A673 (cell line): Measurements from ENCODE around the gene MFSD11.
"Not testable (repeated sequence)": the region's sequence is repeated elsewhere in the genome, so short reads cannot be mapped to it uniquely, and the experiment has no call there.

ENCODE experiments used
- EZH2 ChIP-seq: fragments of 200-600 bp; sonication (generic); IDR thresholded peaks from 2 replicates; pipeline ENCODE4 v1.6.1; 2017; ENCODE audit warnings: borderline replicate concordance, low read depth, mild to moderate bottlenecking, mixed read lengths, antibody characterized with exemption, low read length; ENCODE audit not compliant: poor library complexity, severe bottlenecking
- TF ChIP-seq, protein P1 (sequence below): fragments of 300-800, 200-600 bp; sonication (generic); conservative IDR thresholded peaks from 2 replicates; pipeline ENCODE4 v1.5.1; 2017; ENCODE audit warnings: low read depth, mild to moderate bottlenecking, antibody characterized with exemption, low read length, moderate library complexity, mixed read lengths

DNA sequence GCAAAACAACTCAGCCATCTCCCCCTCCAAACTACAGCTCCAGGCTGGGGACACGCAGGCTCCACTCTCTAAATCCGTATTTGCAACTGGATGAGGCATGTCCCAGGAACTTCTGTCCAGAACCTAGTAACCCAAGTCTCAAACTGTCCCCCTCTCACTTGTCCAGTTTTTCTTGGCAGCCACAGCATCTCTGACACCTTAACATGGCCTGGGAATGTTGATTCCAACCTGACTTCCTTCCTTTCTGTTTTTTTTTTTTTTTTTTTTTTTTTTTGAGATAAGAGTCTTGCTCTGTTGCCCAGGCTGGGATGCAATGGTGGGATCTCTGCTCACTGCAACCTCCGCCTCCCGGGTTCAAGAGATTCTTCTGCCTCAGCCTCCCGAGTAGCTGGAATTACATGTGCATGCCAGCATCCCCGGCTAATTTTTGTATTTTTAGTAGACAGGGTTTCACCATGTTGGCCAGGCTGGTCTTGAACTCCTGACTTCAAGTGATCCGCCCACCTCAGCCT lies 39.4 kb upstream of the MFSD11 start:
- TF ChIP-seq, protein P1, sequence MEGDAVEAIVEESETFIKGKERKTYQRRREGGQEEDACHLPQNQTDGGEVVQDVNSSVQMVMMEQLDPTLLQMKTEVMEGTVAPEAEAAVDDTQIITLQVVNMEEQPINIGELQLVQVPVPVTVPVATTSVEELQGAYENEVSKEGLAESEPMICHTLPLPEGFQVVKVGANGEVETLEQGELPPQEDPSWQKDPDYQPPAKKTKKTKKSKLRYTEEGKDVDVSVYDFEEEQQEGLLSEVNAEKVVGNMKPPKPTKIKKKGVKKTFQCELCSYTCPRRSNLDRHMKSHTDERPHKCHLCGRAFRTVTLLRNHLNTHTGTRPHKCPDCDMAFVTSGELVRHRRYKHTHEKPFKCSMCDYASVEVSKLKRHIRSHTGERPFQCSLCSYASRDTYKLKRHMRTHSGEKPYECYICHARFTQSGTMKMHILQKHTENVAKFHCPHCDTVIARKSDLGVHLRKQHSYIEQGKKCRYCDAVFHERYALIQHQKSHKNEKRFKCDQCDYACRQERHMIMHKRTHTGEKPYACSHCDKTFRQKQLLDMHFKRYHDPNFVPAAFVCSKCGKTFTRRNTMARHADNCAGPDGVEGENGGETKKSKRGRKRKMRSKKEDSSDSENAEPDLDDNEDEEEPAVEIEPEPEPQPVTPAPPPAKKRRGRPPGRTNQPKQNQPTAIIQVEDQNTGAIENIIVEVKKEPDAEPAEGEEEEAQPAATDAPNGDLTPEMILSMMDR: not testable (repeated sequence)
- not testable (repeated sequence) for TF ChIP-seq EZH2
